ENCODE results near the gene SLC38A3.
A peak's percentile ranks its signal among the peaks of the same experiment; 100 is the strongest.
"Not testable (repeated sequence)": the region's sequence is repeated elsewhere in the genome, so short reads cannot be mapped to it uniquely, and the experiment has no call there.

SLC38A3 gene

GRCh38 chr3:50227390-50228183 is 22.5 kb downstream of the SLC38A3 start:
- H3K4me3 Mint-ChIP-seq, result peak overlapping the region; percentile 95
- H3K27ac Mint-ChIP-seq, result peak overlapping the region; percentile 94
- H3K36me3 Mint-ChIP-seq, result no peaks in the 10 kb centered on the region
- no peaks in the 10 kb centered on the region for H3K9me3 Mint-ChIP-seq
- H3K27me3 Mint-ChIP-seq, result peaks cover 1% of the 10 kb centered on the region
- peaks cover 25% of the 10 kb centered on the region for H3K4me1 Mint-ChIP-seq

DNA sequence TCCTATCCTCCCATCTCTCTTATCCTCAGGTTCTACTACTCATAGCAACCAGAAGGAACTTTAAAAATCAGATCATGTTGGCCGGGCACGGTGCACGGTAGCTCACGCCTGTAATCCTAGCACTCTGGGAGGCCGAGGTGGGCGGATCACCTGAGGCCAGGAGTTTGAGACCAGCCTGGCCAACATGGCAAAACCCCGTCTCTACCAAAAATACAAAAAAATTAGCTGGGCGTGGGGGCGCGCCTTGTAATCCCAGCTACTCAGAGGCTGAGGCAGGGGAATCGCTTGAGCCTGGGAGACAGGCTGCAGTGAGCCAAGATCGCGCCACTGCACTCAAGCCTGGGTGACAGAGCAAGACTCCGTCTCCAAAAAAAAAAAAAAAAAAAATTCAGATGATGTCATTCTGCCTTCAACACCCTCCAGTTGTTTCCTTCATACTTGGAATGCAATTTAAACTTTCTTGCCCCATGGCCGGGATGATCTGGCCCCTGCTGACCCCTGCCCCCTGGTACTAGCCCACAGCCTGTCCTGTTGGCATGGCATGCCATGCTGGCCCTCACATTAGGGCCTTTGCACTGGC is 23.2 kb downstream of the SLC38A3 start:
- not testable (repeated sequence) for H3K27me3 Mint-ChIP-seq, H3K36me3 Mint-ChIP-seq, H3K9me3 Mint-ChIP-seq
- Mint-ChIP-seq H3K4me3 (peak overlapping the region; percentile 95), H3K4me1 (peaks cover 25% of the 10 kb centered on the region), H3K27ac (peak overlapping the region; percentile 90)

- Mint-ChIP-seq H3K36me3 (no peaks in the 10 kb centered on the region), H3K4me3 (peak overlapping the region; percentile 53), H3K9me3 (no peaks in the 10 kb centered on the region), H3K4me1 (peaks cover 27% of the 10 kb centered on the region), H3K27me3 (no peaks in the 10 kb centered on the region), H3K27ac (no peak overlapping the region)
These were observed 24.4 kb downstream of the SLC38A3 start for GRCh38 chr3:50229490-50229889.

GRCh38 chr3:50230104-50230793 is 25.2 kb downstream of the SLC38A3 start:
- Mint-ChIP-seq H3K4me1 (peaks cover 27% of the 10 kb centered on the region), H3K4me3 (no peak overlapping the region), H3K27ac (no peak overlapping the region)

DNA sequence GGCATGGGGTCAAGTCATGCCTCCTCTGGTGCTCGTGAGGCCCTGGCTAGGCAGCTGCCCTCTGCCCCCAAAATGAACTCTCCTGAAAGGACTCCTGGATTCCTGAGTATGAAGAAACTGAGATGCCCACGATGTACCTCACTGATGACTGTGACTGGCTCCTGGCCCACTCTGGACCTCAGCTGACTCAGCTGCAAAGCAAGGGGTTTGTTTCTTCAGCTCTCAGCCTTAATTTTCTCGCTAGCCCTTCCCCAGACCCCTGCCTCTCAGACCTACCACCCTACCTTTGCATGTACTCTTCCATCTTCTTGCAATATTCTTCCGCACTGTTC is 25.7 kb downstream of the SLC38A3 start:
- Mint-ChIP-seq H3K4me1 (peaks cover 32% of the 10 kb centered on the region), H3K27ac (peak overlapping the region; percentile 31), H3K9me3 (no peaks in the 10 kb centered on the region), H3K27me3 (no peaks in the 10 kb centered on the region), H3K36me3 (no peaks in the 10 kb centered on the region), H3K4me3 (no peak overlapping the region)

More at GRCh38 chr3:50230104-50230793, 25.2 kb downstream of the SLC38A3 start:
- H3K36me3 Mint-ChIP-seq, result no peaks in the 10 kb centered on the region
- no peaks in the 10 kb centered on the region for H3K27me3 Mint-ChIP-seq
- H3K9me3 Mint-ChIP-seq, result no peaks in the 10 kb centered on the region

DNA sequence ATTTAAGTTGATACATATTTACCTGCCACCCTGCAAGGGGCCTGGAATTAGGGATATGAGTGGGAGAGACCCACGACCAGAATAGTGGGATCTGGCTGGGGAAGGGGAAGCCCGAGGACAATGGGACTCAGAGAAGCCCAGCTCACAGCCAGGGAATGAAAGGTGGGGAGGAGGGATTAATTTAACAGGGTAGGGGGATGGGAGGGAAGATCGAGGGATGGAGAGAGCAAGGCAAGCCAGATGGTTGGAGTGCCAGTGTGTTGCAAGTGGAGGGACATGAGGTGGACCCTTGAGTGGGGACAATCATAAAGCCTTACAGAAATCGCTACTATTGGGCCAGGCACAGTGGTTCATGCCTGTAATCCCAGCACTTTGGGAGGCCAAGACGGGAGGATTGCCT is 26.5 kb downstream of the SLC38A3 start:
- Mint-ChIP-seq H3K27ac (peak overlapping the region; percentile 51), H3K27me3 (no peaks in the 10 kb centered on the region), H3K9me3 (no peaks in the 10 kb centered on the region), H3K4me1 (peaks cover 28% of the 10 kb centered on the region), H3K4me3 (no peak overlapping the region), H3K36me3 (no peaks in the 10 kb centered on the region)

DNA sequence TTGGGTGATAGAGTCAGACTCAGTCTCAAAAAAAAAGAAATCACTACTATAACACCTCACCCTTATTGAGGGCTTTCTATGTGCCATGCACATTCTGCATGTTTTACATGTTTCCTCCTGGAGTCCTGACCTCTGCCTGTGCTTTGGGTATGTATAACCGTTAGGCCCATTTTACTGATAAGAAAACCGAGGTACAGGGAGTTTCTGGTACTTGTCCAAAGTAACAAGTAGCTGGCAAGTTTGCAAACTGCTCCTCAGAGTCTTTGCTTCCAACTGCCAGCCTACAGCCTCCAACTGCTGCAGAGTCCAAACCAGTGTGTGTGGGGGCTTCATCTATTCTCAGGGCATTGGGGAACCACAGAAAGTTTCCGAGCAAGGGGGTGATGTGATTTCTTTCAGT is 27.2 kb downstream of the SLC38A3 start:
- Mint-ChIP-seq H3K36me3 (no peaks in the 10 kb centered on the region), H3K27ac (peak overlapping the region; percentile 5), H3K27me3 (no peaks in the 10 kb centered on the region), H3K4me1 (peaks cover 23% of the 10 kb centered on the region), H3K4me3 (no peak overlapping the region), H3K9me3 (no peaks in the 10 kb centered on the region)

DNA sequence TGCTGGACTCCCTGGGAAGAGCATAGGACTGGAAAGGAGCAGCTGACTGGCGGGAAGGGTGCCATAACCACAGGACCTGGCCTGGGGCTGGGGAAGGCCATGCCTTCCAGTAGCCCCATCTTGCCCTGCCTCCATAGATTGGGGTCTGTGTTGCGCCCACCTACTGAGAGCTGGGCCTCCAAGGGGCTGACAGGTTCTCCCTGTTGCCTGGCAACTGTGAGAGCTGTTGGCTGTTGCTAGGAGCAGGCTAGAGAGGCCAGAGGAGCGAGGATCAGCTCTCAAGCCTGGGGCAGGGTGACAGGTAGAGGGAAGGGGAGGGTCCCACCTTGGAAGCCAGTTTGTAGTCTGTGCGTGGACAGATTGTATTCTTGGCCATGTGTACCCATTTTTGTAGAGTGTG is 28.1 kb downstream of the SLC38A3 start:
- H3K9me3 Mint-ChIP-seq, result no peaks in the 10 kb centered on the region
- H3K36me3 Mint-ChIP-seq, result no peaks in the 10 kb centered on the region
- no peak overlapping the region for H3K4me3 Mint-ChIP-seq
- H3K27ac Mint-ChIP-seq, result no peak overlapping the region
- H3K4me1 Mint-ChIP-seq, result peaks cover 18% of the 10 kb centered on the region
- H3K27me3 Mint-ChIP-seq, result no peaks in the 10 kb centered on the region

DNA sequence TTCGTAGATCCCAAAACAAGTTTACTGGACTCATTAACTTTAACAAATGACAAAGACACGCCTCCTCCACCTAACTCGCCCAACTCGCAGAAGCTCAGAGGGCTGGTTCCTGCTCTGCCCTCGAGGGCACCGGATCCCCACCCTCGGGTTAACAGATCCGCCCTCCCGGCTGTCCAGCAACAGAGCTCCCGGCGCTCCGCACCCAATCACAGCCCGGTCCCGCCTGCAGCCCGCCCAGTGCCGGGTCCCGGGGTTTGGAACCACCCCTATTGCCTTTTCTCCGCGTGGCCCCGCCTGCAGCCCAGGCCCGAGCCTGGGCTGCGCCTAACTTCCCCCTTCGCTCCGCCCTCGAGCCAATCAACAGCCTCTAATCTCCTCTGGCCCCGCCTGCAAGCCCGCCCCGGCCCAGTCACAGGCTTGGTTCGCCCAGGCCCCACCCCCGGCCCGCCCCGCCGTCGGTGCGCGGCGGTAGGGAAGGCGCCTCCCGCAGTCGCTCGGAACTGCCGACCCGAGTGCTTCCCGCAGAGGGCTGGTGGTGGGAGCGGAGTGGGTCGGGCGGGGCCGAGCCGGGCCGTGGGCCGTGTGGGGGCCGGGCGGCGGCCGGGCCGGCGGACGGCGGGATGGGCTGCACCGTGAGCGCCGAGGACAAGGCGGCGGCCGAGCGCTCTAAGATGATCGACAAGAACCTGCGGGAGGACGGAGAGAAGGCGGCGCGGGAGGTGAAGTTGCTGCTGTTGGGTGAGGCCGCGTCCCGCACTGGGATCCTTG is 30.8 kb downstream of the SLC38A3 start, which contains the start of gene GNAI2:
Gene GNAI2 (plus strand): TSS at position 489 of the 768 bp plus-strand sequence. CDS start 132 bp downstream, at position 621.
- Mint-ChIP-seq H3K4me3 (peak within 1 kb of the TSS; percentile 92), H3K27ac (peak within 1 kb of the TSS; percentile 94), H3K36me3 (no peaks in the 10 kb centered on the region), H3K4me1 (peaks cover 34% of the 10 kb centered on the region), H3K9me3 (no peaks in the 10 kb centered on the region), H3K27me3 (no peaks in the 10 kb centered on the region)

DNA sequence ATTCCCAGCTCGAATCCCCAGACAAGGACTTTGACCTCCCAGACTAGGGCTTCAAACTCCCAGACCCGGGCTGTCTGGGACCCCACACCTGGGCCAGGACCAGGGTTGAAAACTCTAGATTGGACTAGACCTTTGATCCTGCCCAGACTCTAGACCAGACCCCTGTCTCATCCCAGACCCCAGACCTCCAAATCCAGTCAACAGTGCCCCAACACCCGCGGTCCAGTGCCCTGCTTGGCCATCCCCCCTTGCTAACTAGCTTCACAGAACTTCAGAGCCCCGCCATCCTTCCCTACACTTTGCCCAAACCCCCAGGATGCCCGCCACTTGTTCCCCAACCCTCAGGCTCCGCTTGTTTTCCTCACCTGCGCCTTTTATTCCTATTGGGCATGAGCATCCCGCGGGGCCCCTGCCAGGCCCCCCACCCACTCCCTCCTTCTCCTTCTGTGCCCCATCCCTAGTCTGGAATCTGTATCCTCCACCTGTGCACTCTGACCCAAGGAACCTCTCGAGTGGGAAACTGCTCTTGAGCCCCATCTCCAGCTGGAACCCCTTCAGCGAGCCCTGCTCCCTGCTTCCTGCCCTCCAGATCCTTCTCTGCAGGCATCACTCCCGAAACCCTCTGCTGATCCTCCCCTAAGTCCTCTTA is 31.5 kb downstream of the SLC38A3 start:
- Mint-ChIP-seq H3K9me3 (no peaks in the 10 kb centered on the region), H3K27me3 (no peaks in the 10 kb centered on the region), H3K36me3 (no peaks in the 10 kb centered on the region), H3K4me3 (peak overlapping the region; percentile 92), H3K4me1 (peaks cover 40% of the 10 kb centered on the region), H3K27ac (peak overlapping the region; percentile 94)

GRCh38 chr3:50237133-50237651 is 32.1 kb downstream of the SLC38A3 start:
- Mint-ChIP-seq H3K36me3 (no peaks in the 10 kb centered on the region), H3K27me3 (no peaks in the 10 kb centered on the region), H3K4me1 (peaks cover 46% of the 10 kb centered on the region), H3K4me3 (peak overlapping the region; percentile 92), H3K27ac (peak overlapping the region; percentile 94), H3K9me3 (no peaks in the 10 kb centered on the region)

DNA sequence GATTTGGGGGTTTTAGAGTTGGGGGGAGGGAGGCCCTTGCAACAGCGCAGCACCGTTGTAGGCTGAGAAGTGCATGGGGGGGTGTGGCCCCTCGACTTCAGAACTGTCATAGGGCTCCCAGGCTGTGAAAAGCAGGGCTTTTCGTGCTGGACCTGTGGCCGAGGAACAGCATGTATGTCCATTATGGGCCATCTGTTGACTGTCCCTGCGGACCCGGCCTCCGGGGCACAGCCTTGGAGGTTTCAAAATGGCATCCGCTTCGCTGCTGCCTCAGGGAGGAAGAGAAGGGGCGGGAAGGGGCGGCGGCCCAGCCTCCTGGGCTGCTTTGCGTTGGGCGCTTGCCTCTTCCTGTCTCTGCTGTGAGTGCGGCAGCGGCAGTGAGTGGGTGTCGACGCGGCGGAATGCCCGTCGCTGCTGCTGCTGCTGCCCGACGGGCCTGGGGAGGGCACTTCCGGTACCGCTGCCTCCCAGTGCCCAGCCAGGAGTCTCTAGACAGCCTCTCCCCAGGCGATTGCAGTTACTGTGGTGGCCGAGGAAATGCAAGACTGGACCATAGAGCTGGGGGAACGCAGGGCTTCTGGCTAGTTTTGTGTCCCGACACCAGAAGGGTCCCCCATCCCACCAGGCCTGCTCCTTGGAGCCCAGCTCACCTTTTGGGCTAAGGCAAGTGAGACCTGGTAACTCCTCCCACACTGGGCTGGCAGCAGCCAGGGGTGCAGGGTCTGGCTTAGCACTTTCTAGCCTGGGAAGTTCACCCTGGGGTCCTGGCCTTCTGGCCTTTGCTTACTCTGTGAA is 32.9 kb downstream of the SLC38A3 start:
- H3K9me3 Mint-ChIP-seq, result no peaks in the 10 kb centered on the region
- peak overlapping the region; percentile 92 for H3K4me3 Mint-ChIP-seq
- no peaks in the 10 kb centered on the region for H3K27me3 Mint-ChIP-seq
- H3K27ac Mint-ChIP-seq, result peak overlapping the region; percentile 94
- no peaks in the 10 kb centered on the region for H3K36me3 Mint-ChIP-seq
- H3K4me1 Mint-ChIP-seq, result peaks cover 53% of the 10 kb centered on the region

GRCh38 chr3:50238549-50239026 is 33.5 kb downstream of the SLC38A3 start:
- Mint-ChIP-seq H3K27me3 (no peaks in the 10 kb centered on the region), H3K27ac (no peak overlapping the region), H3K36me3 (no peaks in the 10 kb centered on the region), H3K9me3 (no peaks in the 10 kb centered on the region), H3K4me3 (peak overlapping the region; percentile 92), H3K4me1 (peaks cover 56% of the 10 kb centered on the region)

GRCh38 chr3:50239649-50240048 is 34.6 kb downstream of the SLC38A3 start:
- no peaks in the 10 kb centered on the region for H3K9me3 Mint-ChIP-seq
- H3K4me3 Mint-ChIP-seq, result peak overlapping the region; percentile 92
- no peaks in the 10 kb centered on the region for H3K27me3 Mint-ChIP-seq
- H3K36me3 Mint-ChIP-seq, result no peaks in the 10 kb centered on the region
- peaks cover 64% of the 10 kb centered on the region for H3K4me1 Mint-ChIP-seq
- H3K27ac Mint-ChIP-seq, result peak overlapping the region; percentile 76

Measured in activated naive CD4-positive, alpha-beta T cell treated with anti-CD3 and anti-CD28 coated beads, Interleukin-2, amount 50 U/mL, for 24 hours (primary cell).